Non-pigmented ciliary epithelial cell (primary cell): Measurements from ENCODE around the gene KLRC1.
A peak's percentile ranks its signal among the peaks of the same experiment; 100 is the strongest.
"Not testable (repeated sequence)": the region's sequence is repeated elsewhere in the genome, so short reads cannot be mapped to it uniquely, and the experiment has no call there.

Experiments used
- DNase-seq: peaks from one replicate; pipeline ENCODE4 v3.0.0-alpha.2; 2010; ENCODE audit warnings: low read depth

KLRC1 gene

GRCh38 chr12:10453156-10453555 lies at the start of gene KLRC1:
KLRC1 (minus strand) TSS chr12:10453377; CDS start chr12:10451156, 2,221 bp downstream.
- no peak for DNase-seq

- no peak for DNase-seq
Observed at GRCh38 chr12:10501030-10501429, 47.9 kb upstream of the KLRC1 start.

GRCh38 chr12:10498042-10498441 lies 44.9 kb upstream of the KLRC1 start:
- DNase-seq = no peak

- DNase-seq = no peak
Observed at GRCh38 chr12:10497602-10498001, 44.4 kb upstream of the KLRC1 start.

GRCh38 chr12:10491766-10492165 lies 38.6 kb upstream of the KLRC1 start:
- no peak for DNase-seq

- DNase-seq = not testable (repeated sequence)
Observed at GRCh38 chr12:10487328-10487727, 34.2 kb upstream of the KLRC1 start.

GRCh38 chr12:10481901-10482300 lies 28.7 kb upstream of the KLRC1 start:
- not testable (repeated sequence) for DNase-seq

- DNase-seq = not testable (repeated sequence)
Observed at GRCh38 chr12:10472808-10473207, 19.6 kb upstream of the KLRC1 start.

GRCh38 chr12:10469701-10470100 lies 16.5 kb upstream of the KLRC1 start:
- no peak for DNase-seq

- DNase-seq = no peak
Observed at GRCh38 chr12:10466311-10466710, 13.1 kb upstream of the KLRC1 start.

GRCh38 chr12:10457760-10458159 lies 4.6 kb upstream of the KLRC1 start:
- no peak for DNase-seq

- no peak for DNase-seq
Observed at GRCh38 chr12:10456856-10457255, 3.7 kb upstream of the KLRC1 start.

- no peak for DNase-seq
Observed at GRCh38 chr12:10455766-10456165, 2.6 kb upstream of the KLRC1 start.

- no peak for DNase-seq
Observed at GRCh38 chr12:10454531-10454930, 1.4 kb upstream of the KLRC1 start.

GRCh38 chr12:10448236-10448635 lies 4.9 kb downstream of the KLRC1 start:
- DNase-seq = no peak

- DNase-seq = not testable (repeated sequence)
Observed at GRCh38 chr12:10446052-10446451, 7.1 kb downstream of the KLRC1 start.

GRCh38 chr12:10441144-10441543 lies 12.0 kb downstream of the KLRC1 start:
- not testable (repeated sequence) for DNase-seq

GRCh38 chr12:10439608-10440274 lies 13.4 kb downstream of the KLRC1 start:
- DNase-seq = not testable (repeated sequence)

- DNase-seq = not testable (repeated sequence)
Observed at GRCh38 chr12:10437601-10438000, 15.6 kb downstream of the KLRC1 start.

GRCh38 chr12:10435816-10436215 lies 17.4 kb downstream of the KLRC1 start, which contains the start of gene KLRC2:
KLRC2 (minus strand) TSS chr12:10436010; CDS start chr12:10435986, 24 bp downstream.
- DNase-seq = peak; percentile 42

GRCh38 chr12:10430623-10431022 lies 22.6 kb downstream of the KLRC1 start:
- DNase-seq = not testable (repeated sequence)

GRCh38 chr12:10425938-10426337 lies 27.2 kb downstream of the KLRC1 start:
- not testable (repeated sequence) for DNase-seq

- DNase-seq = not testable (repeated sequence)
Observed at GRCh38 chr12:10424260-10424899, 28.8 kb downstream of the KLRC1 start.

GRCh38 chr12:10422159-10422558 lies 31.0 kb downstream of the KLRC1 start:
- DNase-seq = not testable (repeated sequence)
